ENCODE data around the gene CSRP2.
A peak's percentile ranks its signal among the peaks of the same experiment; 100 is the strongest.

The CSRP2 gene

DNA sequence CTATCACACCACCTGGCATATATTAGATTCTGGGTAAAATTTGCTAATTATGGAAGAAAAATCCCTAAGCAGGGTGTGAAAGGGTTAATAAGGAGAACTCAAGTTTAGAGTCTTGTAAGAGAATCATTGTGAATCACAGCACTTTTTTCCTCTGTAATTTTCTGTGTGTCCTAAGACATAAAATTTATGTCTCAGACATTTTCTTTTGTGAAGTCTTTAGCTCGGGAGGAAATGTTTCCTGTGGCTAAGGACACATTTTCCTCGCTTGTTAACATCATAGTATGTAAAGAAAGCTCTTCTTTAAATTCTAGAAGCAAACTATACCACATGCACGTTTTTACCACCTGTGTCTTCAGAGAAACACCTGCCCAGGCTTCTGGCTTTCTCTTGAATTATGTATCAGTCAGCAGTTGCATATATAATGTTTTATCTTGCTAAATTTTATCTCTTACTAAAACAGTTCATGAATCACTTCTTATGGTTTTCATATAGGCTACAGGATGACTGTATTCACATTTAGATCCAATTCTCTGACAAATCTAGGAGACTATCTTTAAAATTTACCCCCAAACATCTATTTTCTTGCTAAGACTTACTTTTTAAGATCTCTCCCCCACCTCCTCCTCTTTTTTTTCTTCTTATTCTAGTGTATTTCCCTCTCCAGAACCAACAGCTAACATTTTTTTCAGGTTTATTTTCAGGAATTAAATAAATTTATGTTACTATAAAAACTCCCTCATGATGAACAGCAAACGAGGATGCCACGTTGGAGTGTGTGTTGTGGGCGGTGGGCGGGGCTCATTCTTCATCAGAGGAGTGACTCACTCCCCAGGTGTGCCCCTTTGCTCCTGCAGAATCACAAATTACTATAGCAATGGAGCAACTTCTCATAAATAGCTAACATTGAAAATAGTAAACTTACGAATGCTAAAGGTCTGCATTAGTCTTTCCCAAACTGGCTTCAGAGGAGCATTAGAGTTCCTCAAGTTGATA, 11.6 kb upstream of the CSRP2 start:
- no peak for DNase-seq

GRCh38 chr12:76888775-76889174, 10.0 kb upstream of the CSRP2 start:
- no peak for DNase-seq

- DNase-seq: no peak
Measured at GRCh38 chr12:76883811-76884210, 5.0 kb upstream of the CSRP2 start.

- DNase-seq: no peak
Measured at GRCh38 chr12:76883151-76883550, 4.3 kb upstream of the CSRP2 start.

DNA sequence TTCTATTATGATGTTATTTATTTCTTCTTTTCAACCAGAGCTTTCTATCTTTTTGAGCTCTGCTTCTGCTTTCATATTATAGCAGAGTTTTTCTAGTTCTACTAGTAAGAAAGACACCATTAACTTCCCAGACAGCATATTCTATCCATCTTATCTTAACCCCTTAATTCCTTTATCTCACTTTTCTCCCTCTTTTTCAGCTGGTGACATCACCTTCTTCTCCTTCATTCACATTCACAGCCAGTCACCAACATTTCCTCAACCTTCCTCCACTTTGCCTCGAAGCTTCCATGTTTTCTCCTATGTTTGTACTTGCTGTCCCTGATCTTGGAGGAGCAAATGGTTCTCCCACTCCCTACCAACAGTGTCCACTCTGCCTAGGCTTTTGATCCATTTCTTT, 3.5 kb upstream of the CSRP2 start:
- DNase-seq: no peak

GRCh38 chr12:76881142-76881541, 2.3 kb upstream of the CSRP2 start:
- DNase-seq: no peak

GRCh38 chr12:76880519-76881023, 1.8 kb upstream of the CSRP2 start:
- no peak for DNase-seq

DNA sequence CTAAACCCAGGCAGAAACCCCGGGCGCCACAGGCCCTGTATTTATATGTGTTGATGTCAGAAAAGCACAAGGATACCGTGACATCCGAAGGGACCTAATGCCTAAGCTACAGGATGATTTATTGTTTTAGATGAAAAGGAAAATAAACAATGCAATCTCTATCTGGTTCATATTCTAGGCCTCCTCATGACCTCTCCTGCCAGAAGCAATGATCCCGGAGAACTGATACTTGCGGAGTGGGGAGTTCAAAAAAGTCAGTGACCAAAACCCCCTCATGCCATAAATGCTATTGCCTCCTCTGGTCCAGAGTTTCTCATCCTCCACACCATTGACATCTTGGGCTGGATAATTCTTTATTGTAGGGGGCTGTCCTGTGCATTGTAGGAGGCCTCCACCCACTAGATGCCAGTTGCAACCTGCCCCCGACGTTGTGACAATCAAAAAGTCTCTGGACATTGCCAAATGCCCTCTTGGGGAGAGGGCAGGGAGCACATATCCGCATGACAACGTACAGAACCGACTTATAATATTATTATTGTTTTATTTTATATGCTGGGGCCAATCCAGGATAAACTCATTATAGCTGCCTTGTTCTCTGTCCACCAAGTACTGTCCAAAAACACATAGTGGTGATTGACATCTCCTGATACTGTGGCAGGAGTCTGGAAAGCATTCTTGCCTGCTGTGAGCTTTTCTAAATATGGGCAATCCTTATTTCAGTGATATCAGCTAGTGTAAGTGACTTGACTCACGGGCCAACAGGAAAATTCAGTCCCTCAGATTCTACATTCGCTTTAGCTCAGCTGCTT, 1.1 kb upstream of the CSRP2 start:
- DNase-seq: no peak

- DNase-seq: no peak
Measured at GRCh38 chr12:76878099-76878898, 520 bp downstream of the CSRP2 start.

DNA sequence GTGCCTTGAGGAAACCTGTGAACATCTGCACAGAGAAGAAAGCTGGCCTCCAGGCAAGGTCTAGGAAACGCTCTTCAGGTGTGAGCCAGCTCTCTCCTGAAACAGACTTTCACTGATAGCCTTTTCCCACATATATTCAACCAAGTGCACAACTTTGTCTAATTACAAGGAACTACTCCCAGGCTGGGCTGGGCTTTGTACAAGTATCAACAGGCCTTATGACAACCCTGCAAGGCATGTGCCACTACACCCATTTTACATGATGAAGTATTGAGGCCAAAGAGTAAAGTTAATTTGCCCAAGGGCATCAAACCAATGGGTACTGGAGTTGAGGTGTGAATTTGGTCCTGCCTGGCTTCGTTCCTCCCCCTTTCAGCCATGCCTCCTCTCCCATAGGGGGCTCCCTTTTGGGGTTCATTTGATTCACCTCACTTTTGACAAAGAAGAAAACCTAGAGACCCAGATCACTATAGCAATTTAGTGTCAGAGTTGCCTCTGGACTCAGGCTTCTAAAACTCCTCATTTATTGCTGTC, 2.1 kb downstream of the CSRP2 start:
- DNase-seq: no peak

- DNase-seq: no peak
Measured at GRCh38 chr12:76874491-76875190, 4.2 kb downstream of the CSRP2 start.

- no peak for DNase-seq
Measured at GRCh38 chr12:76874027-76874426, 4.8 kb downstream of the CSRP2 start.

DNA sequence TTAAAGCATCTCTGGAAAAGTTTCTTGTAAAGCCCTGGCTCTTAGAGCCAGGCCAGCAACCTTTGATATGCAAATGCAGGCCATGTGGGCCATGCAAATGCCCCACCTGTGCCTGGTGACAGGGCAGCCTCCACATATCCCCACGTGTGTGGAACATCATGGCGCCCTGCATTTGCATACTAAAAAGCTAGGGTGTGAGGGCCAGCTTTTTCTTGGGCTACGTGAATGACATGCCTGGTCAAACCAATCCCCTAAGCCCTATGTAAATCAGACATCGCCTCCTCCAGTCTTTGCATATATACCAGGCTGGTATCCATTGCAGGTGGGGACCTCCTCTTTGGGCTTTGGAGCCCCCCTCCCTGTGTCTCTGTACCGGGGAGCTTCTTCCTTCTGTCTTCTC, 6.4 kb downstream of the CSRP2 start:
- no peak for DNase-seq

- no peak for DNase-seq
Measured at GRCh38 chr12:76871742-76872141, 7.1 kb downstream of the CSRP2 start.

DNA sequence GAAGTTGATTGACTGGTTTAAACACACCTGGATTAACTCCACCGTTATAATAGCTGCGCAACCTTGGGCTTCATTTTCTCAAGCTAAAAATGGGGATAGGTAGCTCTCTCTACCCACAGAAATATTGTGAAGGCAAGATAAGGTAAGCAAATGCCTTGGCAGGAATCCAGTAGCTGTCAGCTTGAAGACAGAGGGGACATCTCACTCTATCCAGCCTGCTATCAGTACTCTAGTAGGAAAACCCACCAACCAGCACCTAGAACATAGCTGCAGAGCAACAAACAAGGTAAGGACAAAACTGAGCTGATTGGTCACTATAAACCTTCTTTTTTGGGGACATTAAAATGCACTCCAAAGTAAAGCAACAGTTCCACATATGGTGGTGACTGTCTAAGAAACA, 7.7 kb downstream of the CSRP2 start:
- peak; percentile 90 for DNase-seq

- DNase-seq: no peak
Measured at GRCh38 chr12:76866726-76867125, 12.1 kb downstream of the CSRP2 start.

- DNase-seq: no peak
Measured at GRCh38 chr12:76866151-76866567, 12.7 kb downstream of the CSRP2 start.

- no peak for DNase-seq
Measured at GRCh38 chr12:76864791-76865400, 13.9 kb downstream of the CSRP2 start.

DNA sequence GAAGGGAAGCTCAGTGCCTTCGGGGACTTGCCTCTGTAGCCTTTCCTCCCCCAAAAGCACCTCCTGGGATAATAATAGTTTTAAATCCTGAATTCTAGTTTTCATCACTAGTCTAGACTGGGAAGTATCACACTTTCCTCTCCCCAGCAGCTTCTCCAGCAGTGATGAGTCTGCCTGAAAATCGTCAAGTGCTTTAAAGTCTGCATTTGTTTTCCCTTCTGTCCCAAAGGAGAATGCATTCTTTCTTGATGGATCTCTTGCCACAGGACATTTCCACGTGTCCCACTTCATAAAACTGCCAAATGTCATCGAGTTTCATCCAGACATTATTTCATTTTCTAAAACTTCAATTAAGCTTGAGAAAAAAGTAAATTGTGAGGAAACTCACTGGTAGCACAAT, 15.0 kb downstream of the CSRP2 start:
- no peak for DNase-seq

DNA sequence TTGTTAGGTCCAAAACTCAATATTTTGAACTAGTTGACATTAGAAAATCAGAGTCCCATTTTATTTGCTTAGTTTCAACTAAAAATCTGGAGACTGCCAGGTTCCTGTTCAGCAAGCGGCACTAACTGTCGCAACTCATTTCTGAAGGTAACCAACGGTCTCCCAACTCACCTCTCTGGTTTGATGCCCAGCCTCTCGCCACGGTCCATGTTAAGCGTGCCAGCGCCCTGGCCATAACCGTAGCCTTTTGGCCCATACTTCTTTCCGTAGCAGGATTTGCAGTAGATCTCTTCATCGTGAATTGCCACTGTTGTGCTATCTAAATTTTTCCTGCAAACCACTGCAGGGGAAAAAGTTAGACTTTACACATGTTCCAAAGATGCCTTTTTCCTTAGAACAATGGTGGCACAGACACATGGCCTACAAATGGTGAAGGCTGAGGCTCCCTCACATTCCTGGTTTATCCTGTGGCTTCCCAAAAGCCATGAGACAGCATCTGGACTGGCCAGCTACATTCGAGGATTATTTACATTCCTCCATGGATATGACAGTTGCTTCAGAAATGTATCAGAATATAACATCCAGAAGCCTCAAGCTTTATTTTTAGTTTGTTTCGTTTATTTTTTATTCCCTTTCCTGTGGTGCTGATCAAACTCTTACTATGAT, 15.7 kb downstream of the CSRP2 start:
- no peak for DNase-seq

DNA sequence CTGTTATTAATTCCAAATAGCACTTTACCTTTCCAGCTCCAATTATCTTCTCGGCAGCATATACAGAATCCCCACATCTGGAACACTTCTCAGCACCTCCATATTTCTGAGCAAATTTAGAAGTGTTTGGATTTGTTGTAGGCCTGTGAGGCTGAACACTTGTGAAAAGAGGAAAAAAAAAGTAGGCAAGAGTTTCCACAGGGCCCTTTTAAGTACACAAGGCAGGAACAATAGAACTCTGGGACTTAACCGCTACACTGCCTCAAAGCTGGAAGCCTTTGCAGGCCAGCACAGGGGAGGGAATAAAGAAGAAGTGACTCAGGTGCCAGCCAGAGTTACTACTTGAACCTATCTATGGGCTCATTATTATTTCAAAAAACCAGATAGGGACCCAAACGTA, 18.6 kb downstream of the CSRP2 start:
- DNase-seq: no peak

Measured in hematopoietic multipotent progenitor cell treated with erythropoietin and hydrocortisone succinate and interleukin-3 and kit ligand, for 8 days (in vitro differentiated cells).